Suprapubic skin (tissue), 4 donors: ENCODE results near the gene RNF217. TPM values are rescaled to one million over a fixed set of nuclear protein-coding genes. Genes with fewer than 3 reads are reported as not detected.

Experiments
- DNase-seq, 2 donors: peaks; one replicate each; pipeline ENCODE4 v3.0.0-alpha.2; 2019; ENCODE audit warnings: low spot score in 2 of 2
- H3K27ac ChIP-seq: fragments of 200-600 bp; sonication (generic); one replicate; pipeline ENCODE4 v1.5.1; 2019
- H3K27me3 ChIP-seq: fragments of 200-600 bp; sonication (generic); one replicate; pipeline ENCODE4 v1.5.1; 2019
- H3K36me3 ChIP-seq: fragments of 200-600 bp; sonication (generic); one replicate; pipeline ENCODE4 v1.5.1; 2019
- H3K4me1 ChIP-seq: fragments of 200-600 bp; sonication (generic); one replicate; pipeline ENCODE4 v1.5.1; 2019
- H3K4me3 ChIP-seq: fragments of 200-600 bp; sonication (generic); one replicate; pipeline ENCODE4 v1.5.1; 2019; ENCODE audit warnings: mild to moderate bottlenecking
- H3K9me3 ChIP-seq: fragments of 200-600 bp; sonication (generic); one replicate; pipeline ENCODE4 v1.5.1; 2019
- EP300 ChIP-seq: sonication (generic); formaldehyde crosslinking; IDR thresholded peaks from one replicate; pipeline ENCODE4 v1.6.1; 2017; ENCODE audit warnings: antibody characterized with exemption
- POLR2A ChIP-seq, 2 donors: fragments of 450-650 bp; IDR thresholded peaks; one replicate each; pipeline ENCODE4 v1.6.1; 2017; ENCODE audit warnings: antibody characterized with exemption in 2 of 2, mild to moderate bottlenecking in 2 of 2, moderate library complexity in 2 of 2
- POLR2AphosphoS5 ChIP-seq, 3 donors: sonication (generic); formaldehyde crosslinking; IDR thresholded peaks; one replicate each; pipeline ENCODE4 v1.6.1; 2017; ENCODE audit warnings: antibody characterized with exemption in 3 of 3
- WGBS: methylation state at CpG from one replicate; pipeline ENCODE4 v1.1.5; 2018; 5-methylcytosine and 5-hydroxymethylcytosine counted together
- total RNA-seq, 4 donors: library from RNA; depleted of rRNA; stranded (reverse); fragments of >200 nt; gene quantifications; one replicate each; pipeline ENCODE4 v1.1.0, GENCODE V29; 2016
- TF ChIP-seq, protein P1 (sequence below), 2 donors: fragments of 200-600 bp in 1 of 2; fragments of 450-650 bp in 1 of 2; sonication (generic) in 1 of 2; IDR thresholded peaks; one replicate each; pipeline ENCODE4 v1.5.1; 2016 to 2019; ENCODE audit warnings: antibody characterized with exemption in 2 of 2, mild to moderate bottlenecking in 1 of 2, moderate library complexity in 1 of 2

The RNF217 gene
- total RNA-seq, 4 donors from 2014 or later = 32.3 to 55.1 (median 43.3) TPM

GRCh38 chr6:125037827-125038226, 75.6 kb downstream of the RNF217 start:
- Histone ChIP-seq H3K36me3 (no peaks in the 10 kb centered on the region), H3K9me3 (no peaks in the 10 kb centered on the region), H3K27me3 (no peaks in the 10 kb centered on the region), H3K27ac (no peak overlapping the region), H3K4me1 (peaks cover 13% of the 10 kb centered on the region), H3K4me3 (no peak overlapping the region)
- TF ChIP-seq POLR2A (IDR thresholded peaks at IDR 0.05) (no peak), EP300 (no peak), POLR2AphosphoS5 (IDR thresholded peaks at IDR 0.05) (no peak)
- TF ChIP-seq, protein P1, sequence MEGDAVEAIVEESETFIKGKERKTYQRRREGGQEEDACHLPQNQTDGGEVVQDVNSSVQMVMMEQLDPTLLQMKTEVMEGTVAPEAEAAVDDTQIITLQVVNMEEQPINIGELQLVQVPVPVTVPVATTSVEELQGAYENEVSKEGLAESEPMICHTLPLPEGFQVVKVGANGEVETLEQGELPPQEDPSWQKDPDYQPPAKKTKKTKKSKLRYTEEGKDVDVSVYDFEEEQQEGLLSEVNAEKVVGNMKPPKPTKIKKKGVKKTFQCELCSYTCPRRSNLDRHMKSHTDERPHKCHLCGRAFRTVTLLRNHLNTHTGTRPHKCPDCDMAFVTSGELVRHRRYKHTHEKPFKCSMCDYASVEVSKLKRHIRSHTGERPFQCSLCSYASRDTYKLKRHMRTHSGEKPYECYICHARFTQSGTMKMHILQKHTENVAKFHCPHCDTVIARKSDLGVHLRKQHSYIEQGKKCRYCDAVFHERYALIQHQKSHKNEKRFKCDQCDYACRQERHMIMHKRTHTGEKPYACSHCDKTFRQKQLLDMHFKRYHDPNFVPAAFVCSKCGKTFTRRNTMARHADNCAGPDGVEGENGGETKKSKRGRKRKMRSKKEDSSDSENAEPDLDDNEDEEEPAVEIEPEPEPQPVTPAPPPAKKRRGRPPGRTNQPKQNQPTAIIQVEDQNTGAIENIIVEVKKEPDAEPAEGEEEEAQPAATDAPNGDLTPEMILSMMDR (IDR thresholded peaks at IDR 0.05) = no peak
- WGBS = 68% methylated on average over 2 of the region's 2 CpGs
- DNase-seq = no peak

GRCh38 chr6:125038925-125039324, 76.7 kb downstream of the RNF217 start:
- H3K36me3 ChIP-seq = no peaks in the 10 kb centered on the region
- no peak for DNase-seq
- no peaks in the 10 kb centered on the region for H3K9me3 ChIP-seq
- no peak overlapping the region for H3K27ac ChIP-seq
- H3K4me3 ChIP-seq = no peak overlapping the region
- peaks cover 16% of the 10 kb centered on the region for H3K4me1 ChIP-seq
- TF ChIP-seq EP300 (no peak), POLR2AphosphoS5 (IDR thresholded peaks at IDR 0.05) (no peak)
- TF ChIP-seq, protein P1 (IDR thresholded peaks at IDR 0.05) = no peak
- 92% methylated on average over 2 of the region's 2 CpGs for WGBS
- no peaks in the 10 kb centered on the region for H3K27me3 ChIP-seq

DNA sequence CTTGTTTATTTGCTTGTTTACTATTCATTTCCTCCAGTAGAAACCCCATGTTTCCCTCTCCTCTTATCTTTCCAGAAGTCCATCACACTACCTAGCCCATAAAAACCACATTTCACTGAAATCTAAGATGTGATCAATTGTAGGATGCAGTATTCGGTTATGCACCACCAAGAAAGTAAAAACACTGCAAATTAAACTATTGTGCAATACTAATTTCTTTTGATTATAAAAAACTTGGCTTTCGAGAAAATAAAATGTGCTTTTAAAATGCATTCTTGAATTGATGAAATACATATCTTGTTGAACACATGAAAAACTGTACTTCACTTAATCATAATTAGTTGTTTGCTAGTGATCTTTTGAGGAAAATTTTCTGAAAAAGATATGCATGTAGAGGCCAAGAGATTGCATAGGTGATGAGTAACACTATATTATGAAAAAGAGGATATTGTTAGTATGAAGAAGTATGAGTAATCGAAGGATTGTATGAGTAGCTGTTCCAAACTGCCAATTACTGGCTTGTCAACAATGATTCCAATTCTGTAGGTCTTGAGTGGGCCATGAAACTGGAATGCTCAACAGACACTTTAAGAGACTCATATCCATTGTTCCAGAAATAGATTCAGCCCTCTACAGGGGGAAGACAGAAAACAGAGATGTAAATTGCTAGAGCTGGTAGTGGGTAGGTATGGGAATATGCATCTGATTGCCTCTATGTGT, 79.7 kb downstream of the RNF217 start:
- 55% methylated on average over 3 of the region's 3 CpGs for WGBS
- TF ChIP-seq POLR2AphosphoS5 (IDR thresholded peaks at IDR 0.05) (no peak), EP300 (no peak), POLR2A (IDR thresholded peaks at IDR 0.05) (no peak)
- TF ChIP-seq, protein P1 (IDR thresholded peaks at IDR 0.05) = no peak
- Histone ChIP-seq H3K36me3 (peaks cover 6% of the 10 kb centered on the region), H3K9me3 (no peaks in the 10 kb centered on the region), H3K4me3 (no peak overlapping the region), H3K4me1 (peaks cover 19% of the 10 kb centered on the region), H3K27ac (no peak overlapping the region), H3K27me3 (no peaks in the 10 kb centered on the region)
- no peak for DNase-seq

DNA sequence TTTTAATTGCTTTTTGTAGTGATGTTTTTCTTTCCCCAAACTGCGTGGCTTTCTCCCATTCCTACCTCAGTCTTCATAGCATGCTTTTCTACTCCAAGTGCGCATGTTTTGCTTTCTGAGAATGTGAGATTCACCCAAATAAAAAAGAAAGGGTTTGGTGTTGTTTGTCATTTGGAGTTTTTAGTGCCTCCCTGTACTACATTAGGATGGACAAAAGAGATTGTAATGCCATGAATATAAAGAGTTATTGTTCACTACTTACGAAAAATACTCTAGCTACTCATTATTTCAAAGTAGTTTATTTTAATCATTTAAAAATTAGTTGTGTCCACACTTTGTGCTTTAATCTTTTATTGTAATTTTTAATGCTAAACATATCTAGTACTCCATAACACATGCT, 81.8 kb downstream of the RNF217 start:
- no peaks in the 10 kb centered on the region for H3K9me3 ChIP-seq
- TF ChIP-seq, protein P1 (IDR thresholded peaks at IDR 0.05) = no peak
- TF ChIP-seq POLR2A (IDR thresholded peaks at IDR 0.05) (no peak), EP300 (no peak), POLR2AphosphoS5 (IDR thresholded peaks at IDR 0.05) (no peak)
- no peak overlapping the region for H3K27ac ChIP-seq
- H3K27me3 ChIP-seq = no peaks in the 10 kb centered on the region
- peaks cover 6% of the 10 kb centered on the region for H3K36me3 ChIP-seq
- no peak overlapping the region for H3K4me3 ChIP-seq
- peaks cover 19% of the 10 kb centered on the region for H3K4me1 ChIP-seq
- DNase-seq = no peak
- WGBS = 55% methylated on average over 3 of the region's 3 CpGs

GRCh38 chr6:125044667-125045066, 82.4 kb downstream of the RNF217 start:
- WGBS = 75% methylated on average over 2 of the region's 2 CpGs
- H3K9me3 ChIP-seq = no peaks in the 10 kb centered on the region
- H3K4me3 ChIP-seq = no peak overlapping the region
- H3K36me3 ChIP-seq = peaks cover 6% of the 10 kb centered on the region
- H3K27ac ChIP-seq = no peak overlapping the region
- TF ChIP-seq POLR2A (IDR thresholded peaks at IDR 0.05) (no peak), EP300 (no peak), POLR2AphosphoS5 (IDR thresholded peaks at IDR 0.05) (no peak)
- TF ChIP-seq, protein P1 (IDR thresholded peaks at IDR 0.05) = no peak
- H3K4me1 ChIP-seq = peaks cover 19% of the 10 kb centered on the region
- no peak for DNase-seq
- no peaks in the 10 kb centered on the region for H3K27me3 ChIP-seq
